ENCODE data around the gene ZNF446. TPM values are rescaled to one million over a fixed set of nuclear protein-coding genes. Genes with fewer than 3 reads are reported as not detected.
"Not testable (repeated sequence)": the region's sequence is repeated elsewhere in the genome, so short reads cannot be mapped to it uniquely, and the experiment has no call there.

The ZNF446 gene
- total RNA-seq, 2 experiments from 2014 or later: 3.7 to 3.9 TPM

- ChIA-PET POLR2A (interaction anchor here (0.6 kb wide), 1 partner anchor 25 kb away, joined by 4 read pairs; no protein-coding TSS in a partner anchor), CTCF (interaction anchor here (1.5 kb wide), 1 partner anchor 51 kb away, joined by 3 read pairs; no protein-coding TSS in a partner anchor)
These were observed 7.8 kb upstream of the ZNF446 start for GRCh38 chr19:58468216-58468839.

- POLR2A ChIA-PET: no interaction called here
These were observed 6.7 kb upstream of the ZNF446 start for GRCh38 chr19:58469241-58470013.

GRCh38 chr19:58470837-58471543, 5.2 kb upstream of the ZNF446 start:
- CTCF ChIA-PET, POLR2A ChIA-PET: not testable (repeated sequence)

More at GRCh38 chr19:58469241-58470013, 6.7 kb upstream of the ZNF446 start:
- CTCF ChIA-PET: interaction anchor here (1.2 to 1.5 kb wide), 2 partner anchors 20 to 50 kb away, joined by 3 read pairs; no protein-coding TSS in a partner anchor

GRCh38 chr19:58471736-58472135, 4.4 kb upstream of the ZNF446 start:
- ChIA-PET POLR2A (no interaction called here), CTCF (interaction anchor here (0.6 kb wide), 1 partner anchor 69 kb away, joined by 5 read pairs; no protein-coding TSS in a partner anchor)

- POLR2A ChIA-PET: interaction anchor here (0.6 to 1.0 kb wide), 2 partner anchors 11 to 15 kb away, joined by 3 read pairs; no protein-coding TSS in a partner anchor
- CTCF ChIA-PET: no interaction called here
These were observed 2.4 kb upstream of the ZNF446 start for GRCh38 chr19:58473775-58474174.

GRCh38 chr19:58474291-58474996, 1.7 kb upstream of the ZNF446 start:
- POLR2A ChIA-PET: interaction anchor here (0.6 to 2.2 kb wide), 3 partner anchors 12 to 16 kb away, joined by 3 to 13 read pairs (median 3); no protein-coding TSS in a partner anchor
- CTCF ChIA-PET: interaction anchor here (1.1 kb wide), 1 partner anchor 104 kb away, joined by 3 read pairs; no protein-coding TSS in a partner anchor

- ChIA-PET POLR2A (interaction anchor here (0.5 to 2.2 kb wide), 4 partner anchors 15 to 100 kb away, joined by 3 to 13 read pairs (median 6); partner anchors contain the start of gene ZNF584), CTCF (interaction anchor here (1.1 kb wide), 1 partner anchor 103 kb away, joined by 3 read pairs; no protein-coding TSS in a partner anchor)
These were observed 997 bp upstream of the ZNF446 start for GRCh38 chr19:58474997-58475713.

- ChIA-PET POLR2A (interaction anchor here (0.9 to 2.2 kb wide), 2 partner anchors 13 to 43 kb away, joined by 3 to 13 read pairs; partner anchors contain the start of gene ZBTB45), CTCF (no interaction called here)
These were observed 405 bp downstream of the ZNF446 start for GRCh38 chr19:58476498-58477015.

- POLR2A ChIA-PET: interaction anchor here (0.9 kb wide), 1 partner anchor 43 kb away, joined by 3 read pairs; the partner anchor contains the start of gene ZBTB45
These were observed 978 bp downstream of the ZNF446 start for GRCh38 chr19:58477130-58477529.

GRCh38 chr19:58477871-58478270, 1.7 kb downstream of the ZNF446 start:
- ChIA-PET CTCF (interaction anchor here (1.2 kb wide), 1 partner anchor 42 kb away, joined by 4 read pairs; the partner anchor contains the start of gene ZBTB45), POLR2A (no interaction called here)

More at GRCh38 chr19:58477130-58477529, 978 bp downstream of the ZNF446 start:
- CTCF ChIA-PET: no interaction called here

- POLR2A ChIA-PET: interaction anchor here (0.6 kb wide), 1 partner anchor 10 kb away, joined by 7 read pairs; no protein-coding TSS in a partner anchor
- CTCF ChIA-PET: interaction anchor here (1.0 kb wide), 1 partner anchor 35 kb away, joined by 4 read pairs; no protein-coding TSS in a partner anchor
These were observed 3.2 kb downstream of the ZNF446 start for GRCh38 chr19:58479303-58479702.

- CTCF ChIA-PET: no interaction called here
- POLR2A ChIA-PET: no interaction called here
These were observed 3.8 kb downstream of the ZNF446 start for GRCh38 chr19:58479736-58480480.

- POLR2A ChIA-PET: no interaction called here
- CTCF ChIA-PET: no interaction called here
These were observed 4.3 kb downstream of the ZNF446 start for GRCh38 chr19:58480481-58480830.

GRCh38 chr19:58480831-58481230, 4.7 kb downstream of the ZNF446 start:
- ChIA-PET POLR2A (no interaction called here), CTCF (no interaction called here)

GRCh38 chr19:58482372-58482771, 6.2 kb downstream of the ZNF446 start:
- POLR2A ChIA-PET: no interaction called here
- CTCF ChIA-PET: interaction anchor here (1.2 kb wide), 1 partner anchor 37 kb away, joined by 6 read pairs; the partner anchor contains the start of gene ZBTB45

- ChIA-PET CTCF (interaction anchor here (0.7 to 1.0 kb wide), 2 partner anchors 30 to 223 kb away, joined by 3 read pairs; no protein-coding TSS in a partner anchor), POLR2A (no interaction called here)
These were observed 7.6 kb downstream of the ZNF446 start for GRCh38 chr19:58483776-58484175.

GRCh38 chr19:58484349-58484748, 8.2 kb downstream of the ZNF446 start:
- ChIA-PET POLR2A (interaction anchor here (0.6 kb wide), 2 partner anchors 122 to 180 kb away, joined by 3 to 5 read pairs; no protein-coding TSS in a partner anchor), CTCF (interaction anchor here (0.7 to 1.0 kb wide), 2 partner anchors 30 to 223 kb away, joined by 3 read pairs; no protein-coding TSS in a partner anchor)
